ENCODE data around the gene NOX3. TPM values are rescaled to one million over a fixed set of nuclear protein-coding genes. Genes with fewer than 3 reads are reported as not detected.

NOX3 gene
- total and polyA plus RNA-seq, 2 of the 8 experiments (the other 6 are each of a cell fraction or from before 2014, with no cell fraction given) = not detected

- TF ChIP-seq BCL11A (IDR thresholded peaks at IDR 0.05; ENCODE audit: low read depth in 2 of 2, low read length in 2 of 2) (no peak), SP1 (IDR thresholded peaks at IDR 0.05; ENCODE audit: low read depth, low read length) (no peak), SUZ12 (IDR thresholded peaks at IDR 0.05; ENCODE audit: low read length) (no peak), SIN3A (conservative IDR thresholded peaks at IDR 0.05 in 1 of 2, IDR thresholded peaks at IDR 0.05 in 1 of 2; ENCODE audit: low read depth in 1 of 2, low read length in 2 of 2) (no peak)
Measured at GRCh38 chr6:155442562-155442961, 13.1 kb downstream of the NOX3 start (continued).
